Panc1 (cell line): ENCODE measurements around the gene FAIM. TPM values are rescaled to one million over a fixed set of nuclear protein-coding genes. Genes with fewer than 3 reads are reported as not detected.
A peak's percentile ranks its signal among the peaks of the same experiment; 100 is the strongest.

ENCODE experiments used
- ATAC-seq: fragments of 200-7000 bp; cut with Tn5 transposase; 2 replicates; pipeline ENCODE4 v1.9.1; 2020; ENCODE audit warnings: mild to moderate bottlenecking, moderate library complexity
- BruUV-seq: library from RNA; stranded (reverse); fragments of 400-500 nt; replicated peaks from 2 replicates; lab custom pipeline; 2021; lab: Mats Ljungman, UMichigan
- CTCF ChIA-PET: fragments of 300-600 bp; sonication (Branson Sonifier 250); formaldehyde crosslinking; loops from one replicate; lab custom pipeline; 2022; ENCODE audit warnings: antibody characterized with exemption; lab: Charles Lee
- POLR2A ChIA-PET: fragments of 300-600 bp; sonication (Branson Sonifier 250); formaldehyde crosslinking; loops from one replicate; lab custom pipeline; 2022; ENCODE audit warnings: antibody characterized with exemption; lab: Charles Lee
- DNase-seq: peaks from one replicate; pipeline ENCODE4 v3.0.0-alpha.2; 2010; ENCODE audit warnings: low read depth, low spot score
- H3K27ac ChIP-seq: 2 replicates; pipeline ENCODE4 v1.5.1; 2011; ENCODE audit warnings: mild to moderate bottlenecking, low read length, inconsistent platforms
- H3K27me3 ChIP-seq: fragments of 200-500 bp; sonication (Bioruptor generic); 2 replicates; pipeline ENCODE4 v1.6.0; 2014; ENCODE audit warnings: low read length, inconsistent platforms; ENCODE audit not compliant: control insufficient read depth, insufficient read depth
- H3K36me3 ChIP-seq: fragments of 200-500 bp; sonication (Bioruptor generic); 2 replicates; pipeline ENCODE4 v1.5.1; 2014; ENCODE audit warnings: inconsistent platforms, mild to moderate bottlenecking, low read length, moderate library complexity; ENCODE audit not compliant: control insufficient read depth, insufficient read depth
- H3K4me1 ChIP-seq: 2 replicates; pipeline ENCODE4 v1.5.1; 2011; ENCODE audit warnings: inconsistent platforms, mild to moderate bottlenecking, low read length, moderate library complexity; ENCODE audit not compliant: control insufficient read depth, insufficient read depth
- H3K4me3 ChIP-seq, 2 experiments: 2 replicates each; pipeline ENCODE4 v1.5.1; 2011 to 2012; ENCODE audit warnings: low read depth in 2 of 2, low read length in 2 of 2, mild to moderate bottlenecking in 2 of 2, inconsistent platforms in 1 of 2, moderate library complexity in 1 of 2
- H3K9me3 ChIP-seq: fragments of 200-500 bp; sonication (Bioruptor generic); 2 replicates; pipeline ENCODE4 v1.5.1; 2014; ENCODE audit warnings: low read depth, mild to moderate bottlenecking, inconsistent platforms, low read length, moderate library complexity; ENCODE audit not compliant: control insufficient read depth, insufficient read depth
- POLR2AphosphoS5 ChIP-seq: IDR thresholded peaks from 2 replicates; pipeline ENCODE4 v1.6.1; 2012; ENCODE audit warnings: mild to moderate bottlenecking, low read depth, low read length, moderate library complexity
- SIN3A ChIP-seq: IDR thresholded peaks from 2 replicates; pipeline ENCODE4 v1.6.1; 2012; ENCODE audit warnings: low read depth, mild to moderate bottlenecking, low read length, moderate library complexity, borderline replicate concordance; ENCODE audit not compliant: insufficient read depth
- TCF7L2 ChIP-seq: IDR thresholded peaks from 2 replicates; pipeline ENCODE4 v1.6.1; 2011; ENCODE audit warnings: mild to moderate bottlenecking, low read depth, low read length, inconsistent platforms
- in situ Hi-C: cut with HindIII; loops from 2 replicates; pipeline ENCODE4 v1.10.0; 2016; ENCODE audit warnings: low sequenced_read_pairs, low pct_unique_long_range_greater_than_20kb
- intact Hi-C: fragments of 100-400 bp; cut with micrococcal nuclease; formaldehyde crosslinking; loops from one replicate; pipeline ENCODE4 v1.10.0; 2022; ENCODE audit not compliant: unreplicated experiment
- total RNA-seq: library from RNA; stranded (reverse); gene quantifications from one replicate; pipeline ENCODE4 v1.2.1, GENCODE V29; 2021; ENCODE audit not compliant: unreplicated experiment
- TF ChIP-seq, protein P1 (sequence below): fragments of 450-650 bp; IDR thresholded peaks from 2 replicates; pipeline ENCODE4 v1.5.1; 2017; ENCODE audit warnings: mild to moderate bottlenecking
- TF ChIP-seq, protein P2 (sequence below), 2 experiments: IDR thresholded peaks; 2 replicates each; pipeline ENCODE4 v1.6.1; 2011 to 2012; ENCODE audit warnings: low read depth in 2 of 2, control low read depth in 1 of 2, low read length in 1 of 2, mild to moderate bottlenecking in 1 of 2, moderate library complexity in 1 of 2; ENCODE audit not compliant: insufficient read depth in 1 of 2

FAIM gene
- total RNA-seq, 1 experiment from 2014 or later, result 18.8 TPM

GRCh38 chr3:138609898-138610266 is 1.3 kb downstream of the FAIM start:
- ChIA-PET CTCF (no interaction called here), POLR2A (no interaction called here)
- TF ChIP-seq, protein P1, sequence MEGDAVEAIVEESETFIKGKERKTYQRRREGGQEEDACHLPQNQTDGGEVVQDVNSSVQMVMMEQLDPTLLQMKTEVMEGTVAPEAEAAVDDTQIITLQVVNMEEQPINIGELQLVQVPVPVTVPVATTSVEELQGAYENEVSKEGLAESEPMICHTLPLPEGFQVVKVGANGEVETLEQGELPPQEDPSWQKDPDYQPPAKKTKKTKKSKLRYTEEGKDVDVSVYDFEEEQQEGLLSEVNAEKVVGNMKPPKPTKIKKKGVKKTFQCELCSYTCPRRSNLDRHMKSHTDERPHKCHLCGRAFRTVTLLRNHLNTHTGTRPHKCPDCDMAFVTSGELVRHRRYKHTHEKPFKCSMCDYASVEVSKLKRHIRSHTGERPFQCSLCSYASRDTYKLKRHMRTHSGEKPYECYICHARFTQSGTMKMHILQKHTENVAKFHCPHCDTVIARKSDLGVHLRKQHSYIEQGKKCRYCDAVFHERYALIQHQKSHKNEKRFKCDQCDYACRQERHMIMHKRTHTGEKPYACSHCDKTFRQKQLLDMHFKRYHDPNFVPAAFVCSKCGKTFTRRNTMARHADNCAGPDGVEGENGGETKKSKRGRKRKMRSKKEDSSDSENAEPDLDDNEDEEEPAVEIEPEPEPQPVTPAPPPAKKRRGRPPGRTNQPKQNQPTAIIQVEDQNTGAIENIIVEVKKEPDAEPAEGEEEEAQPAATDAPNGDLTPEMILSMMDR, result no peak
- TF ChIP-seq POLR2AphosphoS5 (no peak), TCF7L2 (no peak), SIN3A (no peak)
- TF ChIP-seq, protein P2, sequence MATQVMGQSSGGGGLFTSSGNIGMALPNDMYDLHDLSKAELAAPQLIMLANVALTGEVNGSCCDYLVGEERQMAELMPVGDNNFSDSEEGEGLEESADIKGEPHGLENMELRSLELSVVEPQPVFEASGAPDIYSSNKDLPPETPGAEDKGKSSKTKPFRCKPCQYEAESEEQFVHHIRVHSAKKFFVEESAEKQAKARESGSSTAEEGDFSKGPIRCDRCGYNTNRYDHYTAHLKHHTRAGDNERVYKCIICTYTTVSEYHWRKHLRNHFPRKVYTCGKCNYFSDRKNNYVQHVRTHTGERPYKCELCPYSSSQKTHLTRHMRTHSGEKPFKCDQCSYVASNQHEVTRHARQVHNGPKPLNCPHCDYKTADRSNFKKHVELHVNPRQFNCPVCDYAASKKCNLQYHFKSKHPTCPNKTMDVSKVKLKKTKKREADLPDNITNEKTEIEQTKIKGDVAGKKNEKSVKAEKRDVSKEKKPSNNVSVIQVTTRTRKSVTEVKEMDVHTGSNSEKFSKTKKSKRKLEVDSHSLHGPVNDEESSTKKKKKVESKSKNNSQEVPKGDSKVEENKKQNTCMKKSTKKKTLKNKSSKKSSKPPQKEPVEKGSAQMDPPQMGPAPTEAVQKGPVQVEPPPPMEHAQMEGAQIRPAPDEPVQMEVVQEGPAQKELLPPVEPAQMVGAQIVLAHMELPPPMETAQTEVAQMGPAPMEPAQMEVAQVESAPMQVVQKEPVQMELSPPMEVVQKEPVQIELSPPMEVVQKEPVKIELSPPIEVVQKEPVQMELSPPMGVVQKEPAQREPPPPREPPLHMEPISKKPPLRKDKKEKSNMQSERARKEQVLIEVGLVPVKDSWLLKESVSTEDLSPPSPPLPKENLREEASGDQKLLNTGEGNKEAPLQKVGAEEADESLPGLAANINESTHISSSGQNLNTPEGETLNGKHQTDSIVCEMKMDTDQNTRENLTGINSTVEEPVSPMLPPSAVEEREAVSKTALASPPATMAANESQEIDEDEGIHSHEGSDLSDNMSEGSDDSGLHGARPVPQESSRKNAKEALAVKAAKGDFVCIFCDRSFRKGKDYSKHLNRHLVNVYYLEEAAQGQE (IDR thresholded peaks at IDR 0.05; ENCODE audit: insufficient read depth in 1 of 2, low read depth in 2 of 2, low read length in 1 of 2), result no peak
- Histone ChIP-seq H3K4me1 (peaks cover 14% of the 10 kb centered on the region), H3K27ac (peak overlapping the region; percentile 88), H3K4me3 (peak overlapping the region; percentile 48 to 81), H3K36me3 (no peaks in the 10 kb centered on the region), H3K27me3 (no peaks in the 10 kb centered on the region), H3K9me3 (no peaks in the 10 kb centered on the region)
- DNase-seq (no peak), ATAC-seq (no peak)
- in situ Hi-C loops, result no loop called here
- TSS peak; percentile 87 for BruUV-seq
- intact Hi-C loops, result no loop called here

GRCh38 chr3:138615462-138615861 is 6.9 kb downstream of the FAIM start:
- in situ Hi-C loops (no loop called here), intact Hi-C loops (no loop called here)
- Histone ChIP-seq H3K27me3 (no peaks in the 10 kb centered on the region), H3K9me3 (no peaks in the 10 kb centered on the region), H3K4me3 (no peak overlapping the region), H3K4me1 (peaks cover 8% of the 10 kb centered on the region; the same call in 1 of the 2 replicates), H3K36me3 (no peaks in the 10 kb centered on the region), H3K27ac (no peak overlapping the region)
- ChIA-PET POLR2A (no interaction called here), CTCF (no interaction called here)
- BruUV-seq, result no TSS peak
- TF ChIP-seq, protein P2 (IDR thresholded peaks at IDR 0.05; ENCODE audit: insufficient read depth in 1 of 2, low read depth in 2 of 2, low read length in 1 of 2), result no peak
- DNase-seq (no peak), ATAC-seq (no peak)
